ENCODE results near the gene SRL.

SRL gene

DNA sequence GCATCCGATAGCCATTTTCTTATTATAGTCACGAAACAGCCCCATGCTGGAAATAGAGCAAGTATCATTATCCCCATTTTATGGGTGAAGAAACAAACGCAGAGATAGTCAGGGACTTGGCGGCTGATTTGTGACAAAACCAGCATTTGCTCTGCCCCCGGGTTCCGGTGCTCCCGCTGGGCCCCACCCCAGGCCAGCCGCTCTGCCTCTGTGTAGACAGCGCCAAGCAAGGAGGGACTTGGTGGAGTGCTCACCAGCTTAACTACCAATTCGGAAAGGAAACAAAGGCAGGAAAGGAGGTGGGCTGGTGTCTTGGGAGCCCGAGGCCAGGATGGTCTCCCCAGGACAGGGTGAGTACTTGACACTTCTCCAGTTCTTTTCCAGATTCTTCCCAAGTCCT, 10.0 kb downstream of the SRL start:
- no peak overlapping the region for H3K4me3 ChIP-seq (ENCODE audit: low read depth, low read length)
- TF ChIP-seq, protein P1, sequence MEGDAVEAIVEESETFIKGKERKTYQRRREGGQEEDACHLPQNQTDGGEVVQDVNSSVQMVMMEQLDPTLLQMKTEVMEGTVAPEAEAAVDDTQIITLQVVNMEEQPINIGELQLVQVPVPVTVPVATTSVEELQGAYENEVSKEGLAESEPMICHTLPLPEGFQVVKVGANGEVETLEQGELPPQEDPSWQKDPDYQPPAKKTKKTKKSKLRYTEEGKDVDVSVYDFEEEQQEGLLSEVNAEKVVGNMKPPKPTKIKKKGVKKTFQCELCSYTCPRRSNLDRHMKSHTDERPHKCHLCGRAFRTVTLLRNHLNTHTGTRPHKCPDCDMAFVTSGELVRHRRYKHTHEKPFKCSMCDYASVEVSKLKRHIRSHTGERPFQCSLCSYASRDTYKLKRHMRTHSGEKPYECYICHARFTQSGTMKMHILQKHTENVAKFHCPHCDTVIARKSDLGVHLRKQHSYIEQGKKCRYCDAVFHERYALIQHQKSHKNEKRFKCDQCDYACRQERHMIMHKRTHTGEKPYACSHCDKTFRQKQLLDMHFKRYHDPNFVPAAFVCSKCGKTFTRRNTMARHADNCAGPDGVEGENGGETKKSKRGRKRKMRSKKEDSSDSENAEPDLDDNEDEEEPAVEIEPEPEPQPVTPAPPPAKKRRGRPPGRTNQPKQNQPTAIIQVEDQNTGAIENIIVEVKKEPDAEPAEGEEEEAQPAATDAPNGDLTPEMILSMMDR (IDR thresholded peaks at IDR 0.05; ENCODE audit: low read depth, low read length, missing control alignments) = no peak
- in situ Hi-C loops (cut with HindIII; ENCODE audit: low sequenced_read_pairs) = no loop called here
- DNase-seq (ENCODE audit: low read depth) = no peak

GRCh38 chr16:4231367-4231766, 10.5 kb downstream of the SRL start:
- TF ChIP-seq, protein P1 (IDR thresholded peaks at IDR 0.05; ENCODE audit: low read depth, low read length, missing control alignments) = no peak
- in situ Hi-C loops (cut with HindIII; ENCODE audit: low sequenced_read_pairs) = no loop called here
- no peak overlapping the region for H3K4me3 ChIP-seq (ENCODE audit: low read depth, low read length)
- no peak for DNase-seq (ENCODE audit: low read depth)

GRCh38 chr16:4227040-4227332, 14.9 kb downstream of the SRL start:
- in situ Hi-C loops (cut with HindIII; ENCODE audit: low sequenced_read_pairs) = no loop called here
- no peak overlapping the region for H3K4me3 ChIP-seq (ENCODE audit: low read depth, low read length)

GRCh38 chr16:4226251-4227039, 15.4 kb downstream of the SRL start:
- TF ChIP-seq, protein P1 (IDR thresholded peaks at IDR 0.05; ENCODE audit: low read depth, low read length, missing control alignments) = no peak
- no peak for DNase-seq (ENCODE audit: low read depth)
- H3K4me3 ChIP-seq (ENCODE audit: low read depth, low read length) = no peak overlapping the region
- in situ Hi-C loops (cut with HindIII; ENCODE audit: low sequenced_read_pairs) = no loop called here

More at GRCh38 chr16:4227040-4227332, 14.9 kb downstream of the SRL start:
- TF ChIP-seq, protein P1 (IDR thresholded peaks at IDR 0.05; ENCODE audit: low read depth, low read length, missing control alignments) = no peak
- no peak for DNase-seq (ENCODE audit: low read depth)

GRCh38 chr16:4225075-4225474, 16.8 kb downstream of the SRL start:
- TF ChIP-seq, protein P1 (IDR thresholded peaks at IDR 0.05; ENCODE audit: low read depth, low read length, missing control alignments) = no peak
- no peak overlapping the region for H3K4me3 ChIP-seq (ENCODE audit: low read depth, low read length)
- DNase-seq (ENCODE audit: low read depth) = no peak
- in situ Hi-C loops (cut with HindIII; ENCODE audit: low sequenced_read_pairs) = no loop called here

GRCh38 chr16:4220358-4220757, 21.5 kb downstream of the SRL start:
- no peak overlapping the region for H3K4me3 ChIP-seq (ENCODE audit: low read depth, low read length)
- in situ Hi-C loops (cut with HindIII; ENCODE audit: low sequenced_read_pairs) = no loop called here
- no peak for DNase-seq (ENCODE audit: low read depth)
- TF ChIP-seq, protein P1 (IDR thresholded peaks at IDR 0.05; ENCODE audit: low read depth, low read length, missing control alignments) = no peak

Measured in astrocyte of the cerebellum (primary cell).